GM11168 (cell line): ENCODE data around the gene NLGN1.

Experiments used
- in situ Hi-C: fragments of 300-500 bp; cut with MboI; formaldehyde crosslinking; loops from one replicate; pipeline ENCODE4 v1.12.0; 2022; ENCODE audit warnings: low sequenced_read_pairs; ENCODE audit not compliant: unreplicated experiment

The NLGN1 gene

DNA sequence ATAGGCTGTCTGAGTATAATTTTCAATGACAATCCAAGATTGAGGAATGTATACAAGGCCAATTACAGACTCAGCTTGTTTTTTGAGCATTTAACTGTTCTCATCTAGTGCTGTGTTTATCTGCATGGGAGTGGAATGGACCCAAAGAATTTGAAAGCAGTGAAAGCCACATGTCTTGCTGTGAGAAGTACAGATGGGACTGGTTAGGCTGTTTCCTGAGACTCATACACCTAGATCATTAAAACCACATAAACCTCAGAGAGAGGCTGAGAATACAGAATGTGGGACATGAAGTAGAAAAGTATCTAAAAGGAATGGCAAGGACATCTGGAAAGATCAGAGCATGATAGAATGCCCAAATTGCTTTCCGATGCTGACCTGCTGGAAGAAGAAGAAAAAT lies 224.6 kb downstream of the NLGN1 start:
- in situ Hi-C loops: no loop called here

DNA sequence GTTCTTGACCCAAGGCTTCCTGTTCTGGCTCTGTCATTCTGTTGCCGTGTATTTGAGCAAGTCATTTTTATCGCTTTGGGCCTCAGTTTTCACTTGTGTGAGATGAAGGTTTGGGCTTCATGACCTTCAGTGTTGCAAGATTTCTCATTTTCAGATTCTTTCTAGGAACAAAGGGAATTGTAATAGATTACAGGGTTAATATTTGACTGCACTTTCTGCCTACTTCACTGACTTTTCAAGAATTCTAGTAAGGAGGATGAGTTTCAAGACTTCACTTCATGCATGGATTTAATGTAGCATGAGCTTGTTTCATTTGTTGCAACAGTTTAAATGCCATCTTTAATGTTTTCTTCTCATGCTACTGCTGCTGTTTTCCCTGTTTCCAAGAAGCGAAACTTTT lies 226.5 kb downstream of the NLGN1 start:
- in situ Hi-C loops: no loop called here

DNA sequence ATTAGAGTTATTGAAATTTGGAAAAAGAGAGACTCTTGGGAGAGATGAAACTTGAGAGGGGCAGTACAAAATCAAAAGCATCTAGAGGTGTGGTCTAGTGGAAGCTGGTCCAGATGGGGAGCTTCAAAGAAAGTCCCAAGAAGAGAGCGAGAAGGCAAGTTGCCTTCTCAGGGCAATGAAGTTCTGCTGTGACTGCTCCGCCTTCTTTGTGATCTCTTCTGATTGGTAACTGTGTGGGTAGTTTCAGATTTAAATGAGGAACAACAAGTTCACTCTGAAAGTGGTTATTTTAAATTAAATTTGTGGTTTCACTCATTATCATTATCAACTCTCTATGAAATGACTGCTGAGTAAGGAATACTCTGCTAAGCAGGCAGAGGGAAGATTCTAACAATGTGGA lies 233.3 kb downstream of the NLGN1 start:
- in situ Hi-C loops: no loop called here

DNA sequence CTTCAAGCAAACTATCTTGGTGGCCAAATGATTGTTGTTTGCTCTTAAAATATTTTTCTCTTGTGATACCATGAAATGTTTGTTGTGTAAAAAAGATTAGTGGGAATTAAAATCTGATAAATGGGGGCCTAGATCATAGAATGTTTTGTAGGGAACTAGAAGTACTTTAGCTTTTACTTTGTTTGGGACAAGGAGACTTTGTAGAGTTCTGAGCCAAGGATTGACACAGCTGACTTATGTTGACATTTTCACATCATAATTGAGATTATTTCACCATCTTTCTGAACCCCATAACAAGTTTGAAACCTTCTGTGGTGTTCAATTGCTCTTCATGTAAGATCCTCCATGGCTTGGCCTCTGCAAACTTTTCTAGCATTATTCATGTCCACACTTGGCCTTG lies 235.4 kb downstream of the NLGN1 start:
- in situ Hi-C loops: no loop called here

DNA sequence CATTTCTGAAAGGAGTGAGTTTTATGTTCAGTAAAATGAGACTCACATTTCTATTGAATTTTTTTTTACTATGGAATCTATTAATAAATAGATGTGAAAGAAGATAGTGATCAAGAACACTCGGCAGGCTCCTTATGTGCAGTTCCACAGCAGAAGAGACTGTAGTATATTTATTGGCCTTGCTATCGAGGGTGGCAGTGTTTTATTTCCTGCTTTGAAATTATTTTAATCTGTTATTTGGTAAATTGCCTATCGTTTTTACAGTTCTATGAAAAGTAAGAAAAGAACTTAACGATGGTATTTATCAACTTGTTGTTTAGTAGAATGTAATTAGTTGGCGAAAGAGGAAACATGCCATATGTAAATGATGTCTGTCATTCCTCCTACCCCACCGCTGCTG lies 238.3 kb downstream of the NLGN1 start:
- in situ Hi-C loops: no loop called here

DNA sequence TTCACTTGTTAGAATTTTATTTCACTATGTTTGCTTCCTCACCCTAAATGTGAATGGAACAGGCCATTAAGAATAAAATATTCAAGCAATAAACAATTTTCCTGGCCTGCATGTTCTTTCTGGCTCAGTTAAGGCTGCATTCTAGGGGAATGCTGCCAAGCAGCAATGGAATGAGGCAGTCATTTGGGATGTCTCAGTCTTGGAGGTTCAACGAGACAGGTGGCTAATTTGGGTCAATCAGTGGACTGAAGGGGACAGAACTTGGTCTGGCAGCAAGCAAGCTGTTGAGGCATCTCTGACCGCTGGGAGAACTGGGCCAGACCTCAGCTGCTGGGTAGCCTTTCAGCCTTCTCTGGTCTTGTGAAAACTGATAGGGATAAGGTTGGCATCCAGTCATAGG lies 241.6 kb downstream of the NLGN1 start:
- in situ Hi-C loops: no loop called here

DNA sequence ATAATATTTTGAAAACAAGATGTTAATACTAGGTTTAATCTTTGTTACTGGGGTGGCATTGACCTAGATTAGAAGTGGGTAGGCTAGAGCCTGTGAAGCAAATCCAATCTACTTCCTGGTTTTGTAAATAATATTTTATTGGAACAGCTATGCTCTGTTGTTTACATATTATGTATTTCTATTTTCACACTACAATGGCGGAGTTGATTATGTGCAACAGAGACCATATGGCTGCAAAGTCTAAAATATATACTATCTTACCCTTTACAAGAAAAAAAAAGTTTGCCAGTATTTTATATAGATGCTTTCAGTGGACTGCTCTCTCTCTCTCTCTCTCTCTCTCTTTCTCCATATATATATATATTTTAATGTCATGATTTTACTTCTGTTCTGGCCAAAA lies 244.2 kb downstream of the NLGN1 start:
- in situ Hi-C loops: no loop called here

DNA sequence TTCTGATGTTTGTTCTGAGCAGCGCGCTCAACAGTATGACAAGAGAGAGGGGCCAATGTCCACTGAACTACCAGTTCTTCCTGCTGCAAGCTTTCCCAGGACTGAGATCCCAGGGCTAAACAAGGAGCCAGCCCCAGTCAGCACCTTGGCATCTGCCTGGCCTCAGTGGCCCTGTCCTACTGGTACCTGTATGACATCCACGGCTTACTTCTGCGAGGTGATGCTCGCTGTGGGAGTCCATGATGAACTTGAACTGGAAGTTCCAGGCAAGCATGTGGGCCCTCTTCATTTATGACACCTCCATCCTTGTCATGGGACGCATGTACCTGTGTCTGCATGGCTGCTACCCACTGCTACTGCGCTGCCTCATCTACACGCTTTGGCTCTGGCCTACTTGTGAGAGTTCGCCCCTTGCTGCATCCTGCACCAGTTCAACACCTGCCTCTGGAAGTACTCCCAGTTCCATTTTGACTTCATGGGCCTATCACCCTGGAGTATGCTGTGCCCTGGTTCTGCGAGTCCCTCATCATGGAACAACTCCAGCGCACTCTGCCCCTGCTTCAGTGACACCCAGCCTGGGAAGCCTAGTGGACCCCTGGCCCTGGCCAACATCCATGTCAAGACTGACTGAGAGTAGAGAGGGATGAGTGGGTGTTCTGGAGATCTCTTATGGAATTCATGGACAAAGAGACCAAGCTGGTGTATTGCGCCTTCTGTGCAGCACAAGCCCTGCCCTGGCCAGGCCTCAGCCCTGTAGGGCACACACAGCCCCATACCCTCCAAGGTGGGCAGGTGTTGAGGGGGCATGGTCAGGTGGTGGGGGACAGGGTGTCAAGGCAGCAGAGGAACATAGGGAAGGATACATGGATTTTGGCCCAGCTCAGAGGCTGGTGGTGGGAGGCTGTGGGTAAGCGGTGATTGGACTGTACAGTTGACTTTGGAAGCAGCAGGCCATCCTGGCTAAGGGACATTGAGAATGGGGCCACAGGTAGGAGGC lies 246.8 kb downstream of the NLGN1 start:
- in situ Hi-C loops: no loop called here

DNA sequence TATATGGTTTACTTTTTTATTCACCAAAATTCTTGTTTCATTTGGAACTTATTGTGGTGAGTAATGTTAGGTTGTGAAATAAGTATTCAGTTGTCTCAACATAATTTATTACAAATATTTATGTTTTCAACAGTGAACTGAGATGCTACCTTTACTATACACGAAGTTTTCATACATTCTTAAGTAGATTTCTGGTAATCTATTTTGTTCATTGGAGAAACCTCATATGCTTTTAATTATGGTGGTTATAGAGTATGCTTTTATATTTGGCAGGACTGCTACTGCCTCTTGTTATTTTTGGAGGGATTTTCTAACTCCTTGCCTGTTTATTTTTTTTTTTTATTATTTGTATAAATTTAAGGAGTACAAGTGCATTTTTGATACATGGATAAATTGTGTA lies 253.1 kb downstream of the NLGN1 start:
- in situ Hi-C loops: no loop called here

DNA sequence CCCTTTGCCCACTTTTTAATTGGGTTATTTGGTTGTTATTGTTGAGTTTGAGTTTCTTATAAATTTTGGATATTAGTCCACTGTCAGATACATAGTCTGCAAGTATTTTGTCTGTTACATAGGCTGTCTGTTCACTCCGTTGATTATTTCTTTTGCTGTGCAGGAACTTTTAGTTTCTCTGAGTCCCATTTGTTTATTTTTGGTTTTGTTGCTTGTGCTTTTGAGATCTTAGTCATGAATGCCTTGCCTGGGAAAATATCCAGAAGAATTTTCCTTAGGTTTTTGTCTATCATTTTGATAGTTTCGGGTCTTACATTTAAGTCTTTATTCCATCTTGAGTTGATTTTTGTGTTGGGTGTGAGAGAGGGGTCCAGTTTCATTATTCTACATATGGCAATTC lies 254.5 kb downstream of the NLGN1 start:
- in situ Hi-C loops: no loop called here

DNA sequence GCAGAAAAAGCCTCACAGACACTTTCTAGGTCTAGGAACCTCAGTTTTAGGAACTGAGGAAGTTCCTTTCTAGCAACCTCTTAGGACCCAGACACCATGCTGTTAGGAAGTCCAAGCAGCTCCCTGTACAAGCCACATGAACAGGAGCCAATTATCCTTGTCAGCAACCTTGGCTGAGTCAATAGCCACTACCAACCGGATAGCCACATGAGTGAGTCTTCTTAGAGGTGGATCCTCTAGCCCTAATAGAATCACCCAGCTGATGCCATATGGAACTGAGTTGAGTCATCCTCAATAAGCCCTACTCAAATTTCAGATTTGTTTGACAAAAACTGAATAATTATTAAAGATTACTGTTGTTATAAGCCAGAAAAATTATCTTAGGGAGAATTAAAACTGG lies 256.2 kb downstream of the NLGN1 start:
- in situ Hi-C loops: no loop called here

DNA sequence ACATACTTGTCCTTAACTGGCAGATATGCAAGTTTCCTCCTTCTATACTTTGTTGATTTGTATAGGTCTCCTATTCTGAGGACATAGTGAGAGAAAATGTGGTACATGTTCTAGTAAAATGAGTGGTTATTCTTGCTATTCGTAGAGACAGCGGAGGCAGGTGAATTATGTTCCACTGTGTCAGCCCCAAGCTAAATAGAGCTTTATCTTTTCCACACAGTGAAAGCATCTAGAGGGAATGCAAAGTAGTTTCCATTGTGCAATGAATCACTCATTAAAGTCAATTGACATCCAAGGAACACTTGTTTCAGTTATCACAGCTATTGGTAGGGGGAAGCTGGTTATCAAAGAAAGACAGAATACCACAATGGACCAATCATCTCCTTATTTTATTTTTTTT lies 262.4 kb downstream of the NLGN1 start:
- in situ Hi-C loops: no loop called here

DNA sequence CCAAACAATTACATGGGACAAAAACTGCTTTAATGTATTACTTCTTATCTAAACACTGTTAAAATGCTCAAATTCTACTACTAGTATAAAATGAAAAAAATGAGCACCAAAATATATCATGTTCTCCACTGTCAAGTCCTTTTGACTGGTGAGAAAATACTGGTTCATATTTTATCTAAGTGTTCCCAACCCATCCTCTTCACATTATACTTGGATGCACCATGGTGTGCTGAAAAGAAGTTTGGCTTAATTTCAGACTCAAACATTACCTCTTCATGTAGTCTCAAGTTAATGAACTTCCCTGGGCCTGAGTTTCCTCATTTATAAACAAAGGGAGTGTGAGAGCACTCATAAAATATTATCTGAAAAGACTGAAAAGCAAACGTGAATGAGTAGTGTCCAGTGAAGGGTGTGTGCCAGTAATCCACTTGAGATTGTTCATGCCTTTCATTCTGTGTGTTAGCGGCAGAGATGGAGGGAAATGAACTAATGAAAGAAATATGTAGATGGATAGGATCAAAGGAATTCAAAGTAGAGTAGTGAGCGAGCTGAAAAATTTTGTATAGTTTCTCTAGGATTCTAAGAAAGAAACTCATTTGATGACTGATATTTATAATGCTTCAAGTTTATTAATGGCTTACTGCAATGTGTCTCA lies 263.2 kb downstream of the NLGN1 start:
- in situ Hi-C loops: no loop called here

DNA sequence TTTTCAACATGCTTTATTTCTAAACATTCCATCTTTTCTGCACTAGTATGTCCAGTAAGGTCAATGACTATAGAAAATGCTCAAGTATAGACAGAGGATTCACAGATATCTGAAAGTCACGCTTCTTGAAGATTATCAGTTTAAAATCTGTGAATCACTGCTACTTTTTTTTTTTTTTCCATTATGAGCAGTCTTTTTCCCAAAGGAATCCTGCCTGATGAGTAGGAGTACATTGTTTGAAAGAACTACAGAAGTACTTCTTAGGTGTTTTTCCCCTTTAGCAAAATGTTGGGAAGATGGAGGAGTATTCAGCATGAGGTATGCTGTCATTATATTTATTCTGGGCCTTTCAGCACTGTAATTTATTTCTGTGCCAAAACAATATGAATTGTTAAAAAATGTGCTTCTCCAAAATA lies 266.2 kb downstream of the NLGN1 start:
- in situ Hi-C loops: no loop called here

DNA sequence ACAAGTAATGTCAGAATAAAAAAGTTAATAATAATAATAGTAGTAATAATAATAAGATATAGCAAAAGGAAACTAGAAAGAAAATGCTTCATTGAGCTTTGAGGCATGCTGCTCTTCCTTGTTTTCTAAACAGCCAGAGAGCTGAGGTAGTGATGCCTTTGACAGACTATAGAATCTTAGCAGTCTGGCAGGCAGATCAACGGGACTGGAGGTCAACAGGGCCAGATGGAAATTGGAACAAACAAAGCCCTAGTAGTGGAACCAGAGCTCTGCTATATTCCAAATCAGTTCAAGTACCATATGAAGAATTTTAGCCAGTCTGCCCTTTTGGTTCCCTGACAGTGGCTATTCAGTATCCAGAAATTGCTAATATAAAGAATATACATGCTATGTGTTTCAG lies 278.6 kb downstream of the NLGN1 start:
- in situ Hi-C loops: no loop called here

DNA sequence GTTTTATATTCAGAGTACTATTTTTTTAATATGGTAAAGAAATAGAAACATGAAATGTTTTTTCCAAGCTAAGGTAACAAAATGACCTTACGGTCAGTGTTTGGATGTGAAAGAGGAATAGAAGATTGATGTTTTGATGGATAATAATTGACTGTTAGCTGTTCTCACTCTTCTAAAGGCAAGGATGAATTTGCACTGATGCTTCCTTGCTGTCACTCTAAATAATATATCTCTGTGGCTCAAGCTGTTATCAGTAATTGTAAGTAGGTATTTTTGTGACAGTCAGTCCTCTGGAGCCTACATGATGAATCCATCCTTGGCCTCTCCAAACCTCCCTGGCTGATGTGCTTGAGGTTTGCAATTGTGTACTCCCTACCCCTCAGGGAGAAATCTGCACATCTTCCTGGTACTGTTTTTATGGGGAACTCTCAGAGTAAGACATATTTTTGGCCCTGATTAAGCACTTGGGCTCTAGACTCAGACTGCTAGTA lies 283.7 kb downstream of the NLGN1 start:
- in situ Hi-C loops: no loop called here

DNA sequence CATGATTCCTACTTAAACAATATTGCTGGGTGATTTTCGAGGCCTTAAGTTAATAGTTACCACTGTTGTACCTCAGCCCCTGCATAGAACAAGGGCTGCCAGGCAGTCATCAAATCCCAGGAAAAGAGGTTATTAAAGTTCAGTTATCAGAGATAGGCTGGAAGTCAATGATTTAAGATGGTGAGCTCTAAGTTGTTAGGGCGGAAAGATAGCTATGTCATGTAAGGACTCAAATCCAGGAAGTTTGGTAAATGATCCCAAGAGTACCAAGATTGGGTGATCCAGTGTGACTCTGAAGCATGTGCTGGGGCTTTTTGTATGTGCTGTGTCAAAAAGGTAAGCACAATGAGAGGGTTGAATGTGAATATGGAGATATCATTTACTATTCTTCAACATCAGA lies 287.9 kb downstream of the NLGN1 start:
- in situ Hi-C loops: no loop called here

DNA sequence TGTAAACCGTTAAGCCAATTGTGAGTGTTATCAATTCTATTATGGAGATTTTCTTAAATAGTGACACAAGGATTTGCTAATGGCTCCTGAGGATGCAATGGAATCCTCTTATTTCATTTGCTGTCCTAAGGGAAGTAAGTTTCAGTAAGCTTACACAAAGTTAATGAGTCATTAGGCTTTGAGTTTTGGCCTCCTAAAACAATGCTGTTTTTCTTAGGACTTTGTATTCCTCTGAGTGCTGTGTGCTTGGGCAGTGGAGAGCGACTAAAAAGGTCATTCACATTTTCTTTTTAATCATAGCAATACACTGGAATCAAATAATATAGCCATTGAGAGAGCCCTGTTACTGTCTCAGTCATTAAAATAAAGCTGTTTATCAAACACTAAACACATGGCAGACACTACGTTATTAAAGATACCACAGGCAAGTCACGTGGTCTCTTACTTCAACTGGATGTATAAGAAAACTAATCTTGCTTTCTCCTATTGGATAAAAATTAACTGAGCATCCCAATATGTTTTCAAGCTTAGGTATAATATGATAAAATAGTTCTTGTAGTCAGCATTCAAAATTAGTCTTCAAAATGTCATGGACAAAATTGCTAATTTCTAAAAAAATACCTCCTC lies 290.8 kb downstream of the NLGN1 start:
- in situ Hi-C loops: no loop called here

DNA sequence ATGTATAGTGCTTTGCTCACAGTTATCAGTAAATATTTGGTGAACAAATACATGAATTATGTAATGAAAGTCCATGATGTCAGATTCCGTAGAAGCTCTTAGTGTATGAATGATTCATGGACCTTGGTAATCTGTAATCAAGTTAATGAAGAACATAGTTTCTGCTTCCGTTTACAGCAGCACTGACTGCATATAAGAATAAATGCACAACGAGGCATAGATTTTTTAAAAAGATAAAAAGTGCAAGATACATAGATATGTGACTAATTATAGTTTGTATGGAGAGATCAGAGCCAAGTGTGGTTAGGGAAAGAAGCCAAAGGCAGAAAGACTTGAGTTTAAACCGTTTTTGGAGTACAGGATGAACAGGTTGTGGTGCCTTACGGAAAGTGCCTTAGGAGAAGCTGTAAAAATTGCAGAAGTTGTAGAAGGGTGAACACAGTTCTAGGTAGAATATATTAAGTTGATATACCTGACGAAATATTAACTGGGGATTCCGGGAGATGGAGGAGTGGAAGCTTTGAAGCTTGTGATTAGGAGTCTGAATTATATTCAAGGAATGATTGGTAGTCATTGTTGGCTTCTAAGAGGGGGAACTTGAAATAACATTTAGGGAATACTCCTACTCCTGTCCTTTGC lies 293.1 kb downstream of the NLGN1 start:
- in situ Hi-C loops: no loop called here

DNA sequence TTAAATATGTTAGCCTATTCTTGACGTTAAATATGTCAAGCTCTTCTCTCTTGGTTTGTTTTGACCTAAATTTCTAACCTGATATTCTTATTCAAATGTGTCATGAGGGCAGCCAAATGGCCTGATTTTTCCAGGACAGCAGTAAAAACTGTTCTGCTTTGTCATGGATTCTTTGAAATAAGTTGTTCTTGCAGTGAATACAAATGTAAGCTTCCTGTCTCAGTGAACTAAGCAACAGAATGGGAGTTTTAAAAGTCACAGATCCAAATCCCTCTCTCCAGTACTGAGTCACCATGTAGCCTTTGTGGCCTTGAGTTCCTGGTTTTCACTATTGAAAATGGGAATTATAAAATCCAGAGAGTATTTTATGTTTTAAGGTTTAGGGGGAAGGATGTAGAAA lies 301.8 kb downstream of the NLGN1 start:
- in situ Hi-C loops: no loop called here

DNA sequence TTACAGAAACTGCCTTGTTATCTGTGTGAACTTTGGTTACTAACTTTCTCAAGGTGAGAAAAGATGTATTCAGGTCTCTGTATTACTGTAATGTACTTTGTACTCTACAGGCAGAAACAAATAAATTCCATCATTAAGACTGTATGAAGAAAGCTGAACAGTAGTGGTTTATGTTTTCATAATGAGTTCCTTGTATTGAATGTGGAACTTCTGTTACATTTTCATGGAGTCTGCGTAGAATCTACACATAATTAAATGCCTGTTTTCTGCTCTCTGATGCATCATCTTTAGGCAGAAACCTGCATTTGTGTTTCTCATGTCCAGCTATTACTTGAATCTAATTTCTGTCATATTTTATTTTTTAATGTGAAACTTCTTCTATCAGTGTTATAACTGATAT lies 302.8 kb downstream of the NLGN1 start:
- in situ Hi-C loops: no loop called here
